Activated B cell treated with CpG ODN at 0.5 μM for 24 hours (primary cell): ENCODE results near the gene DTNA. TPM values are rescaled to one million over a fixed set of nuclear protein-coding genes. Genes with fewer than 3 reads are reported as not detected.

Experiments
- ATAC-seq: fragments of 200-7000 bp; cut with Tn5 transposase; one replicate; pipeline ENCODE4 v1.10.0; 2021; ENCODE audit warnings: low read depth, mild to moderate bottlenecking, moderate library complexity
- CTCF ChIA-PET: fragments of 350-600 bp; sonication (Branson Sonifier 250); formaldehyde crosslinking; loops from one replicate; lab custom pipeline; 2021; ENCODE audit warnings: antibody characterized with exemption; lab: Charles Lee
- POLR2A ChIA-PET: fragments of 350-600 bp; sonication (Branson Sonifier 250); formaldehyde crosslinking; loops from one replicate; lab custom pipeline; 2021; ENCODE audit warnings: antibody characterized with exemption; lab: Charles Lee
- DNase-seq: peaks from one replicate; pipeline ENCODE4 v3.0.0; 2022
- H3K27ac Mint-ChIP-seq: one replicate; pipeline ENCODE4 v1.8.0; 2020; ENCODE audit warnings: mixed read lengths
- H3K27me3 Mint-ChIP-seq: one replicate; pipeline ENCODE4 v1.8.0; 2021; ENCODE audit warnings: mixed read lengths
- H3K36me3 Mint-ChIP-seq: one replicate; pipeline ENCODE4 v1.8.0; 2021; ENCODE audit warnings: low read depth, mixed read lengths
- H3K4me1 Mint-ChIP-seq: one replicate; pipeline ENCODE4 v1.8.0; 2021; ENCODE audit warnings: mixed read lengths
- H3K4me3 Mint-ChIP-seq: one replicate; pipeline ENCODE4 v1.8.0; 2020; ENCODE audit warnings: mild to moderate bottlenecking, mixed read lengths
- H3K9me3 Mint-ChIP-seq: one replicate; pipeline ENCODE4 v1.8.0; 2020; ENCODE audit warnings: mixed read lengths
- intact Hi-C: fragments of 100-400 bp; cut with micrococcal nuclease; formaldehyde crosslinking; loops from one replicate; pipeline ENCODE4 v1.15.1; 2024
- total RNA-seq: library from RNA; stranded (reverse); gene quantifications from 2 replicates; pipeline ENCODE4 v1.2.3, GENCODE V29; 2022
- TF ChIP-seq, protein P1 (sequence below): fragments of 200-600 bp; IDR thresholded peaks from one replicate; pipeline ENCODE4 v1.8.0; 2022; ENCODE audit warnings: antibody characterized with exemption, mild to moderate bottlenecking

Gene DTNA
- total RNA-seq, 1 donor from 2014 or later: not detected

- Mint-ChIP-seq H3K4me1 (no peaks in the 10 kb centered on the region), H3K27ac (no peak overlapping the region), H3K9me3 (no peaks in the 10 kb centered on the region), H3K27me3 (no peaks in the 10 kb centered on the region), H3K4me3 (no peak overlapping the region), H3K36me3 (no peaks in the 10 kb centered on the region)
- TF ChIP-seq, protein P1, sequence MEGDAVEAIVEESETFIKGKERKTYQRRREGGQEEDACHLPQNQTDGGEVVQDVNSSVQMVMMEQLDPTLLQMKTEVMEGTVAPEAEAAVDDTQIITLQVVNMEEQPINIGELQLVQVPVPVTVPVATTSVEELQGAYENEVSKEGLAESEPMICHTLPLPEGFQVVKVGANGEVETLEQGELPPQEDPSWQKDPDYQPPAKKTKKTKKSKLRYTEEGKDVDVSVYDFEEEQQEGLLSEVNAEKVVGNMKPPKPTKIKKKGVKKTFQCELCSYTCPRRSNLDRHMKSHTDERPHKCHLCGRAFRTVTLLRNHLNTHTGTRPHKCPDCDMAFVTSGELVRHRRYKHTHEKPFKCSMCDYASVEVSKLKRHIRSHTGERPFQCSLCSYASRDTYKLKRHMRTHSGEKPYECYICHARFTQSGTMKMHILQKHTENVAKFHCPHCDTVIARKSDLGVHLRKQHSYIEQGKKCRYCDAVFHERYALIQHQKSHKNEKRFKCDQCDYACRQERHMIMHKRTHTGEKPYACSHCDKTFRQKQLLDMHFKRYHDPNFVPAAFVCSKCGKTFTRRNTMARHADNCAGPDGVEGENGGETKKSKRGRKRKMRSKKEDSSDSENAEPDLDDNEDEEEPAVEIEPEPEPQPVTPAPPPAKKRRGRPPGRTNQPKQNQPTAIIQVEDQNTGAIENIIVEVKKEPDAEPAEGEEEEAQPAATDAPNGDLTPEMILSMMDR: no peak
- DNase-seq: no peak
- ChIA-PET CTCF (no interaction called here), POLR2A (no interaction called here)
- ATAC-seq: no peak
- intact Hi-C loops: no loop called here
Observed at GRCh38 chr18:34740101-34740500, 30.0 kb downstream of the DTNA start.

DNA sequence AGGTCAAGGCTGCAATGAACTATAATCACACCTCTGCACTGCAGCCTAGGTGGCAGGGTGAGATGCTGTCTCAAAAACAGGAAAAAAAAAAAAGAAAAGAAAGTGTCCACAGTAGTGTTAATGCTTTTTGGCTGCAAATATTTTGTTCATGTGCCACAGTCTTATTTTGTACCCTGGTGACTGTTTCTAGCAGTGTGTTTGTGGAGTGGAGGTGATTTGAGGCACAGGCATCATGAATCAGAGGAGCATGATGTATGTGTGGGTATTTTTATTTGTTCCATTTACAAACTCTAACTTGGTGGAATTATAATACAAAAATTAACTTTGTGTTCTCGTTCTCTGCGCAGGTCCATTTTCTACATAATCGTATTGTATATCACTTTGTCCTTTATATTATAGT is 30.6 kb downstream of the DTNA start:
- Mint-ChIP-seq H3K4me3 (no peak overlapping the region), H3K27ac (no peak overlapping the region), H3K4me1 (no peaks in the 10 kb centered on the region), H3K9me3 (no peaks in the 10 kb centered on the region), H3K27me3 (no peaks in the 10 kb centered on the region), H3K36me3 (no peaks in the 10 kb centered on the region)
- TF ChIP-seq, protein P1: no peak
- ChIA-PET POLR2A (no interaction called here), CTCF (no interaction called here)
- intact Hi-C loops: no loop called here
- ATAC-seq (no peak), DNase-seq (no peak)

DNA sequence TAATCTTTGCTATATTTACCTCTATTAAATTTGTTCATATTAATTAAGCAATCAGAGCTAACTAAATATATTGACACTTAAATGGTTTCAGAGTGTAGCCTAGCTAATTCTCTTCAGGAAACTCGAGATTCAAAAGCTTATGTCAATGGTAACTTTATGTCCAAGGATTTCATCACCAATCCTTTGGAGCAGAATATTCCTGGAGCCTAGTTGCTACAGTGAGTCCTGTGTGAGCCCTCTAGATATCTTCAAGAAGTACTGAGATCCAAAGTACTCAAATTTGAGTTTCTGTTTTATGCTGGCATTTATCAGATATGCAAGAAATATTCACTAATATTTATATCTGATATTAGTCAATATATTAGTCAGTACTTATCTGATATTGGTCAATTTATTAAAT is 31.3 kb downstream of the DTNA start:
- ATAC-seq: no peak
- H3K9me3 Mint-ChIP-seq: no peaks in the 10 kb centered on the region
- H3K36me3 Mint-ChIP-seq: no peaks in the 10 kb centered on the region
- no peak overlapping the region for H3K4me3 Mint-ChIP-seq
- TF ChIP-seq, protein P1: no peak
- no peaks in the 10 kb centered on the region for H3K4me1 Mint-ChIP-seq
- H3K27me3 Mint-ChIP-seq: no peaks in the 10 kb centered on the region
- no peak for DNase-seq
- intact Hi-C loops: no loop called here
- ChIA-PET CTCF (no interaction called here), POLR2A (no interaction called here)
- H3K27ac Mint-ChIP-seq: no peak overlapping the region

- POLR2A ChIA-PET: no interaction called here
- no peaks in the 10 kb centered on the region for H3K9me3 Mint-ChIP-seq
- no peak overlapping the region for H3K27ac Mint-ChIP-seq
- TF ChIP-seq, protein P1: no peak
- no peak for ATAC-seq
- no peaks in the 10 kb centered on the region for H3K36me3 Mint-ChIP-seq
- intact Hi-C loops: no loop called here
- H3K27me3 Mint-ChIP-seq: no peaks in the 10 kb centered on the region
- DNase-seq: no peak
- no peak overlapping the region for H3K4me3 Mint-ChIP-seq
- H3K4me1 Mint-ChIP-seq: no peaks in the 10 kb centered on the region
- CTCF ChIA-PET: no interaction called here
Observed at GRCh38 chr18:34742891-34743341, 32.8 kb downstream of the DTNA start.

DNA sequence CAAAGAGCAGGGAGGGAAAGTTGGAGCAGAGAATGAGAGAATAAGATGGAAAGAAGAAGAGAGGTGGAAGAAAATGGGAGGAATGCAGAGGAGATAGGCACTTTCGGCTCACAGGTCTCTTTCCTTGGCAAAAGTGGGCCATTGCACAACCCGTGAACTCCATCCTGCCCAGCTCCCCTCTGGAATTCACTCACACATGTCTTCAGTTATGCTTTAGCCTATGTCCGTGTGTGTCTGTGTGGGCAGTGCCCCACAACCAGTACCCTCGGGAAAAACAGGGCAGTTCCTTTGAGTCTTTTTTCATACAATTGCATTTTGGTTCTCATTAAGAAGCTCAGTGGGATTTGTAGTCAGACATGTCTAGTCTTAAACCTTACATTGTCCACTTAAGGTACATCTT is 34.5 kb downstream of the DTNA start:
- Mint-ChIP-seq H3K4me3 (no peak overlapping the region), H3K9me3 (no peaks in the 10 kb centered on the region), H3K27me3 (no peaks in the 10 kb centered on the region), H3K36me3 (no peaks in the 10 kb centered on the region), H3K4me1 (no peaks in the 10 kb centered on the region), H3K27ac (no peak overlapping the region)
- ChIA-PET CTCF (no interaction called here), POLR2A (no interaction called here)
- ATAC-seq: no peak
- no peak for DNase-seq
- TF ChIP-seq, protein P1: no peak
- intact Hi-C loops: no loop called here
